ENCODE data around the gene OSBPL2. TPM values are rescaled to one million over a fixed set of nuclear protein-coding genes. Genes with fewer than 3 reads are reported as not detected.

Gene OSBPL2
- total RNA-seq, 2 experiments from 2014 or later, result 17.2 to 40.0 TPM

DNA sequence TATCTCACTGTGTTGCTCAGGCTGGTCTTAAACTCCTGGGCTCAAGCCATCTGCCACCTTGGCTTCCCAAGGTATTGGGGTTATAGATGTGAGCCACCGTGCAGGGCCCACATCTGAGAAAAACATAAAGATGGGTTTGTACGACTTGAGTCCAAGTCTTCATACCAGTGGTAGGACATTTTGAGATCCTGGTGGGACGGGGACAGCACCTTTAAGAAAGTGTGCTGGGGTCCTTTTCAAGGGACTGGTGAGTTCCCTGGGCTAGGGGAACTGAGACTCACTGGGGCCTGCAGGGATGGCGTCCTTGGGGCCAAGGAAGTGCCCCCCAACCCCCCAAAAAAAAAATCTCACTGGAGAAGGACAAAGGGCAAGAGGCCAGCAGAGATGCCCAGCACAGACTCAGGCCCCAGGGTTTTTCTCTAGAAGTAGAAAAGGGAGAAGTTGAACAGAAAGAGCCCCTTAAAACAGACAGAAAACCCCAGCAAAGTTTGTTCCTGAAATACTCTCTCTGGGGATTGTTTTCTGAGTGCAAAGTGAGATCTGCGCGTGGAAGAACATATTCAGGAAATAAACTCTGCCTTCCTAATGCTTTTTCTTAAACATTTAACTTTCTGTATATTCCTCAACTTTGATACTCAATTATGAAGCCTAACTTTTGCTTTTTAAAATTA lies 10.7 kb downstream of the OSBPL2 start:
- H3K36me3 ChIP-seq (ENCODE audit: insufficient read depth, low read length), result no peaks in the 10 kb centered on the region
- no peak for DNase-seq (ENCODE audit: low spot score)
- no peaks in the 10 kb centered on the region for H3K9me3 ChIP-seq (ENCODE audit: low read length)
- no peaks in the 10 kb centered on the region for H4K20me1 ChIP-seq (ENCODE audit: insufficient read depth, low read length)
- POLR2A ChIA-PET, result no interaction called here
- intact Hi-C loops (cut with micrococcal nuclease; ENCODE audit: unreplicated experiment), result no loop called here
- no peak overlapping the region for H3K4me3 ChIP-seq (ENCODE audit: low read depth, low read length, poor library complexity, severe bottlenecking)
- CTCF ChIA-PET (ENCODE audit: unreplicated experiment), result no interaction called here
- no peak overlapping the region for H3K4me2 ChIP-seq (ENCODE audit: low read length)
- H3K9me2 ChIP-seq (ENCODE audit: insufficient read depth, low read length), result no peaks in the 10 kb centered on the region
- no peak overlapping the region for H3K27ac ChIP-seq (ENCODE audit: low read depth, low read length, poor library complexity, severe bottlenecking)
- no peak overlapping the region for H2AFZ ChIP-seq (ENCODE audit: low read length)
- TF ChIP-seq EZH2phosphoT487 (IDR thresholded peaks at IDR 0.05; ENCODE audit: borderline replicate concordance, low read depth, low read length), result no peak
- TF ChIP-seq, protein P1, sequence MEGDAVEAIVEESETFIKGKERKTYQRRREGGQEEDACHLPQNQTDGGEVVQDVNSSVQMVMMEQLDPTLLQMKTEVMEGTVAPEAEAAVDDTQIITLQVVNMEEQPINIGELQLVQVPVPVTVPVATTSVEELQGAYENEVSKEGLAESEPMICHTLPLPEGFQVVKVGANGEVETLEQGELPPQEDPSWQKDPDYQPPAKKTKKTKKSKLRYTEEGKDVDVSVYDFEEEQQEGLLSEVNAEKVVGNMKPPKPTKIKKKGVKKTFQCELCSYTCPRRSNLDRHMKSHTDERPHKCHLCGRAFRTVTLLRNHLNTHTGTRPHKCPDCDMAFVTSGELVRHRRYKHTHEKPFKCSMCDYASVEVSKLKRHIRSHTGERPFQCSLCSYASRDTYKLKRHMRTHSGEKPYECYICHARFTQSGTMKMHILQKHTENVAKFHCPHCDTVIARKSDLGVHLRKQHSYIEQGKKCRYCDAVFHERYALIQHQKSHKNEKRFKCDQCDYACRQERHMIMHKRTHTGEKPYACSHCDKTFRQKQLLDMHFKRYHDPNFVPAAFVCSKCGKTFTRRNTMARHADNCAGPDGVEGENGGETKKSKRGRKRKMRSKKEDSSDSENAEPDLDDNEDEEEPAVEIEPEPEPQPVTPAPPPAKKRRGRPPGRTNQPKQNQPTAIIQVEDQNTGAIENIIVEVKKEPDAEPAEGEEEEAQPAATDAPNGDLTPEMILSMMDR (conservative IDR thresholded peaks at IDR 0.05; ENCODE audit: low read length), result no peak
- H3K4me1 ChIP-seq (ENCODE audit: insufficient read depth, low read length, poor library complexity, severe bottlenecking), result no peaks in the 10 kb centered on the region
- no peaks in the 10 kb centered on the region for H3K79me2 ChIP-seq (ENCODE audit: insufficient read depth, low read depth, low read length)
- no TSS peak for BruUV-seq (replicated peaks)

DNA sequence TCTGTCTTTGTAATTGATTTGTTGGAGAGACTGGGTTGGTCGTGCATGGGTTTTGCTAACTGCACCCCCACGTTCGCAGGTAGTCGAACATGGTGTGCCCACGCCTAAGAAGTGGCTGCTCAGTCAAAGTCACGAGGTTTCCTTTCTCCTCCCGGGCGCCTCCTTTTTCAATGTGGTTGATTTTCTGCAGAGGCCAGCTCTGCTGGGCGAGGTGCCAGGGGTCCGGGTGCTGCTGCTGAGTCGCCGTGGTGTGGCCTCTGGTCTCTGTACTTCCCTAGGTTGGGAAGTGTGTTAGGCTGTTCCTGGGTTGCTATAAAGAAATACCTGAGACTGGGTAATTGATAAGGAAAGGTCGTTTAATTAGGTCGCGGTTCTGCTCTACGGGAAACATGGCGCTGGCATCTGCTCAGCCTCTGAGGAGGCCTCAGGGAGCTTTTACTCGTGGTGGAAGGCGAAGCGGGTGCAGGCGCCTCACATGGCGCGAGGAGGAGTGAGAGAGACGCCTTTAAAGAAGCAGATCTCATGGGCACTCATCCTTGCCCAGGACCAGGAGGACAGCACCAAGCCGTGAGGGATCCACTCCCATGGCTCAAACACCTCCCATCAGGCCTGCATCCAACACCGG lies 14.1 kb downstream of the OSBPL2 start:
- Histone ChIP-seq H3K27ac (ENCODE audit: low read depth, low read length, poor library complexity, severe bottlenecking) (no peak overlapping the region), H2AFZ (ENCODE audit: low read length) (no peak overlapping the region), H3K36me3 (ENCODE audit: insufficient read depth, low read length) (peaks cover 7% of the 10 kb centered on the region; the same call in 1 of the 2 replicates), H3K4me1 (ENCODE audit: insufficient read depth, low read length, poor library complexity, severe bottlenecking) (no peaks in the 10 kb centered on the region), H3K4me2 (ENCODE audit: low read length) (no peak overlapping the region), H3K4me3 (ENCODE audit: low read depth, low read length, poor library complexity, severe bottlenecking) (no peak overlapping the region), H3K9me2 (ENCODE audit: insufficient read depth, low read length) (no peaks in the 10 kb centered on the region), H3K79me2 (ENCODE audit: insufficient read depth, low read depth, low read length) (no peaks in the 10 kb centered on the region), H3K9me3 (ENCODE audit: low read length) (no peaks in the 10 kb centered on the region), H4K20me1 (ENCODE audit: insufficient read depth, low read length) (no peaks in the 10 kb centered on the region; the same call in 1 of the 2 replicates)
- TF ChIP-seq, protein P1 (conservative IDR thresholded peaks at IDR 0.05; ENCODE audit: low read length), result no peak
- TF ChIP-seq EZH2phosphoT487 (IDR thresholded peaks at IDR 0.05; ENCODE audit: borderline replicate concordance, low read depth, low read length), result no peak
- CTCF ChIA-PET (ENCODE audit: unreplicated experiment), result no interaction called here
- intact Hi-C loops (cut with micrococcal nuclease; ENCODE audit: unreplicated experiment), result no loop called here
- POLR2A ChIA-PET, result no interaction called here
- DNase-seq (ENCODE audit: low spot score), result no peak
- no TSS peak for BruUV-seq (replicated peaks)

DNA sequence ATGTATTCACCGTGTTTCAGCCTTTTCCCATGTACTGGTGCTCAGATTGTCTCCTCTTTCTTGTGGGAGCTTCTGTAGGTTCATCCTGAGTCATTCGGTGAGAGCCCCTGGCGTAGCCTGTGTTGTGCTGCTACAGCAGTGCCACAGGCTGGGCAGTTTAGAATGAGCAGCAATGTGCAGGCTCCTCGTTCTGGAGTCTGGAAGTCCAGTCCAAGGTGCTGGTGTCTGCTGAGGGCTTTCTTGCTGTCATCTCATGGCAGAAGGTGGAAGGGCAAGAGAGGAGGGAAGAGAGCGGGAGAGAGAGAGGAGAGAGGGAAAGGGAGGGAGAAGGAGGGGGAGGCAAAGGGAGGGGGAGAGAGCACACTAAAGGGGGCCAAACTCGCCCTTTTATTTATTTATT lies 15.1 kb downstream of the OSBPL2 start:
- Histone ChIP-seq H3K4me3 (ENCODE audit: low read depth, low read length, poor library complexity, severe bottlenecking) (no peak overlapping the region), H3K79me2 (ENCODE audit: insufficient read depth, low read depth, low read length) (no peaks in the 10 kb centered on the region), H3K4me1 (ENCODE audit: insufficient read depth, low read length, poor library complexity, severe bottlenecking) (no peaks in the 10 kb centered on the region), H4K20me1 (ENCODE audit: insufficient read depth, low read length) (no peaks in the 10 kb centered on the region; the same call in 1 of the 2 replicates), H3K27ac (ENCODE audit: low read depth, low read length, poor library complexity, severe bottlenecking) (no peak overlapping the region), H3K36me3 (ENCODE audit: insufficient read depth, low read length) (peaks cover 7% of the 10 kb centered on the region; the same call in 1 of the 2 replicates), H2AFZ (ENCODE audit: low read length) (no peak overlapping the region), H3K9me2 (ENCODE audit: insufficient read depth, low read length) (no peaks in the 10 kb centered on the region), H3K9me3 (ENCODE audit: low read length) (no peaks in the 10 kb centered on the region), H3K4me2 (ENCODE audit: low read length) (no peak overlapping the region)
- no peak for DNase-seq (ENCODE audit: low spot score)
- intact Hi-C loops (cut with micrococcal nuclease; ENCODE audit: unreplicated experiment), result no loop called here
- POLR2A ChIA-PET, result no interaction called here
- CTCF ChIA-PET (ENCODE audit: unreplicated experiment), result no interaction called here
- TF ChIP-seq EZH2phosphoT487 (IDR thresholded peaks at IDR 0.05; ENCODE audit: borderline replicate concordance, low read depth, low read length), result no peak
- TF ChIP-seq, protein P1 (conservative IDR thresholded peaks at IDR 0.05; ENCODE audit: low read length), result no peak
- BruUV-seq (replicated peaks), result no TSS peak

All from OCI-LY7 (cell line).